Caco-2 (cell line): ENCODE results near the gene ZNF839. TPM values are rescaled to one million over a fixed set of nuclear protein-coding genes. Genes with fewer than 3 reads are reported as not detected.

Experiments
- BruUV-seq: library from RNA; stranded (reverse); fragments of 400-500 nt; replicated peaks from 2 replicates; lab custom pipeline; 2021; lab: Mats Ljungman, UMichigan
- CTCF ChIA-PET: fragments of 300-600 bp; sonication (Branson Sonifier 250); formaldehyde crosslinking; loops from one replicate; lab custom pipeline; 2022; ENCODE audit warnings: antibody characterized with exemption; lab: Charles Lee
- POLR2A ChIA-PET: fragments of 300-600 bp; sonication (Branson Sonifier 250); formaldehyde crosslinking; loops from one replicate; lab custom pipeline; 2022; ENCODE audit warnings: antibody characterized with exemption; lab: Charles Lee
- DNase-seq, 2 experiments: peaks; one replicate each; pipeline versions ENCODE4 v3.0.0 to v3.0.0-alpha.2; 2020 to 2022
- H3K27me3 ChIP-seq: replicated peaks from 2 replicates; pipeline ENCODE4 v1.6.0; 2011; ENCODE audit warnings: low read length; ENCODE audit not compliant: control insufficient read depth, insufficient read depth
- H3K36me3 ChIP-seq: 2 replicates; pipeline ENCODE4 v1.5.1; 2011; ENCODE audit warnings: low read length; ENCODE audit not compliant: control insufficient read depth, insufficient read depth
- H3K4me1 ChIP-seq: fragments of 250-450 bp; sonication (Bioruptor Pico); 2 replicates; pipeline ENCODE4 v1.5.1; 2020; ENCODE audit warnings: mild to moderate bottlenecking
- H3K4me3 ChIP-seq: 2 replicates; pipeline ENCODE4 v1.5.1; 2011; ENCODE audit warnings: low read depth, mild to moderate bottlenecking, control low read depth, low read length
- H3K9me3 ChIP-seq: fragments of 250-450 bp; sonication (Bioruptor Pico); 2 replicates; pipeline ENCODE4 v1.5.1; 2020; ENCODE audit warnings: mild to moderate bottlenecking, moderate library complexity
- H3K27ac Mint-ChIP-seq: one replicate; pipeline ENCODE4 v1.8.0; 2022; ENCODE audit warnings: mixed read lengths; ENCODE audit not compliant: unreplicated experiment
- H3K27me3 Mint-ChIP-seq: one replicate; pipeline ENCODE4 v1.8.0; 2022; ENCODE audit warnings: mixed read lengths; ENCODE audit not compliant: insufficient read depth, unreplicated experiment
- H3K36me3 Mint-ChIP-seq: one replicate; pipeline ENCODE4 v1.8.0; 2022; ENCODE audit warnings: mild to moderate bottlenecking, mixed read lengths; ENCODE audit not compliant: insufficient read depth, unreplicated experiment
- H3K4me1 Mint-ChIP-seq: one replicate; pipeline ENCODE4 v1.8.0; 2022; ENCODE audit warnings: low read depth, mixed read lengths; ENCODE audit not compliant: unreplicated experiment
- H3K4me3 Mint-ChIP-seq: one replicate; pipeline ENCODE4 v1.8.0; 2022; ENCODE audit warnings: mild to moderate bottlenecking, moderate library complexity, mixed read lengths; ENCODE audit not compliant: unreplicated experiment
- H3K9me3 Mint-ChIP-seq: one replicate; pipeline ENCODE4 v1.8.0; 2022; ENCODE audit warnings: mixed read lengths; ENCODE audit not compliant: unreplicated experiment
- intact Hi-C: fragments of 100-400 bp; cut with micrococcal nuclease; formaldehyde crosslinking; loops from one replicate; pipeline ENCODE4 v1.10.0; 2022; ENCODE audit not compliant: unreplicated experiment
- total RNA-seq: library from RNA; stranded (reverse); gene quantifications from 2 replicates; pipeline ENCODE4 v1.2.3, GENCODE V29; 2022
- TF ChIP-seq, protein P1 (sequence below), 2 experiments: fragments of 200-600 bp in 1 of 2; IDR thresholded peaks; 1 replicate in 1 of 2; 2 replicates in 1 of 2; pipeline versions ENCODE4 v1.5.1 to v1.8.0; 2011 to 2022; ENCODE audit warnings: antibody characterized with exemption in 1 of 2, control low read depth in 1 of 2, inconsistent platforms in 1 of 2, low read depth in 1 of 2, low read length in 1 of 2, mild to moderate bottlenecking in 1 of 2, moderate library complexity in 1 of 2; ENCODE audit not compliant: insufficient read depth in 1 of 2, severe bottlenecking in 1 of 2, unreplicated experiment in 1 of 2

The ZNF839 gene
- total RNA-seq, 1 experiment from 2014 or later: 11.9 TPM

DNA sequence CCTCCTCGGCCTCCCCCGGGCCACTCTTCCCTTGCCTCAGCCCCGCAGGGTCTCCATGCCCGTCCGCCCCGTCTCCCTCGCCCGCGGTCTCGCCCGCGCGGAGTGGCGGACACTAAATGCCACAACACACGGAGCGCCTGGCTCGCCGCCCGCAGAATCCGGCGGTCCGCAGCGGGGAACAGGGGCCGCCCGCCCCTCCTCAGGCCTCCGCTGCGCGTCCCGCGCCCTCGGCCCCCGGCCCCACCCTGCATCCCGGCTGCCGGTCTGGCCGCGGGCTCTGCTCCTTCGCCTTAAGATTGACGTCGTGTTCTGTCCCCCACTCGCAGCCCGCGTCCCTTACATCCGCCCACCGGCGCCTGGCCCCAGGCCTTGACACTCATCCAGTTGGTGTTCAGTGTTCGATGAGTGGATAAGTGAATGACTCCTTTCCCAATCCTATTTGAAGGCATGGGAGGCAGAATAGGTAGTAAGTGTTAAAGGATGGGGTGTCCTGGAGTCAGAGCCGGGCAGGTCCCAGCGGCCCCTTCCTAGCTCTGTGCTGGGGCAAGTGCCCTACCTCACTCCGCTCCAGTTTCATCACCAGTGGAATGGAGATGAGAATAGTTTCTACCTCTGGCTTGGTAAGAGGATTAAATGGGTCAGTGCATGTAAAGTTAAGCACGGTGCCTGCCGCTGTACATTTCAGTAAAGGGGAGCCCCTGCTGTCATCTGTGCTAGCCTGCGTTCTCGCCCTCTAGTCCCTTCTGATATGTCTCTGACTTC is 43.8 kb downstream of the ZNF839 start:
- no peaks in the 10 kb centered on the region for H3K9me3 ChIP-seq
- H3K4me1 Mint-ChIP-seq: no peaks in the 10 kb centered on the region
- peak overlapping the region; percentile 49 for H3K4me3 ChIP-seq
- no peak for DNase-seq
- intact Hi-C loops: no loop called here
- ChIA-PET POLR2A (interaction anchor here (0.6 to 0.9 kb wide), 2 partner anchors 12 to 278 kb away, joined by 4 read pairs; no protein-coding TSS in a partner anchor), CTCF (no interaction called here)
- H3K36me3 Mint-ChIP-seq: peaks cover 8% of the 10 kb centered on the region
- BruUV-seq: no TSS peak
- H3K4me3 Mint-ChIP-seq: peak overlapping the region; percentile 91
- H3K36me3 ChIP-seq: no peaks in the 10 kb centered on the region
- TF ChIP-seq, protein P1, sequence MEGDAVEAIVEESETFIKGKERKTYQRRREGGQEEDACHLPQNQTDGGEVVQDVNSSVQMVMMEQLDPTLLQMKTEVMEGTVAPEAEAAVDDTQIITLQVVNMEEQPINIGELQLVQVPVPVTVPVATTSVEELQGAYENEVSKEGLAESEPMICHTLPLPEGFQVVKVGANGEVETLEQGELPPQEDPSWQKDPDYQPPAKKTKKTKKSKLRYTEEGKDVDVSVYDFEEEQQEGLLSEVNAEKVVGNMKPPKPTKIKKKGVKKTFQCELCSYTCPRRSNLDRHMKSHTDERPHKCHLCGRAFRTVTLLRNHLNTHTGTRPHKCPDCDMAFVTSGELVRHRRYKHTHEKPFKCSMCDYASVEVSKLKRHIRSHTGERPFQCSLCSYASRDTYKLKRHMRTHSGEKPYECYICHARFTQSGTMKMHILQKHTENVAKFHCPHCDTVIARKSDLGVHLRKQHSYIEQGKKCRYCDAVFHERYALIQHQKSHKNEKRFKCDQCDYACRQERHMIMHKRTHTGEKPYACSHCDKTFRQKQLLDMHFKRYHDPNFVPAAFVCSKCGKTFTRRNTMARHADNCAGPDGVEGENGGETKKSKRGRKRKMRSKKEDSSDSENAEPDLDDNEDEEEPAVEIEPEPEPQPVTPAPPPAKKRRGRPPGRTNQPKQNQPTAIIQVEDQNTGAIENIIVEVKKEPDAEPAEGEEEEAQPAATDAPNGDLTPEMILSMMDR (IDR thresholded peaks at IDR 0.05; ENCODE audit: insufficient read depth in 1 of 2, low read depth in 1 of 2, low read length in 1 of 2, severe bottlenecking in 1 of 2, unreplicated experiment in 1 of 2): no peak
- no peaks in the 10 kb centered on the region for H3K27me3 Mint-ChIP-seq
- peak overlapping the region; percentile 82 for H3K27ac Mint-ChIP-seq
- H3K9me3 Mint-ChIP-seq: no peaks in the 10 kb centered on the region
- H3K27me3 ChIP-seq: no peaks in the 10 kb centered on the region
- H3K4me1 ChIP-seq: no peaks in the 10 kb centered on the region

DNA sequence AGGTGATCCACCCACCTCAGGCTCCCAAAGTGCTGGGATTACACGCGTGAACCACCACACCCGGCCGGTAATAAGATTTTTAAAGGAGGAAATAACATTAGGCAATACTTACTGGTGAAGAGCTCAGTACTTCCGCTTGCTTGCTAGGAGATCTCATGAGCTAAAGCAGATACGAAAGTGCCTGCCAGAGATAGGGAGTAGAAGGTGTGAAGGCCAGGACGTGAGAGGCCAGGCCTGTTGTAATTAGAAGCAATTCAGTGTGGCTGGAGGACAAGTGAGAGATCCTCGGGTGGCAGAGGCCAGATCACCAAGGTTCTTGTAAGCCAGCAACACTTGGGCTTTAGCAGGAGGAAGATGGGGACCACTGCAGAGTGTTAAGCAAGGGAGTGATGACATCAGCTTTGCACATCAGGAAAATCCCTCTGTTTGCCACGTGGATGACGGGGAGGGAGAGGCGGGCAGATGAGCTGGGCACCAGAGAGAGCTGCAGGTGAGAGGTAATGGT is 50.8 kb downstream of the ZNF839 start:
- no peaks in the 10 kb centered on the region for H3K9me3 ChIP-seq
- CTCF ChIA-PET: no interaction called here
- no peaks in the 10 kb centered on the region for H3K4me1 ChIP-seq
- no peak overlapping the region for H3K4me3 ChIP-seq
- intact Hi-C loops: no loop called here
- POLR2A ChIA-PET: no interaction called here
- Mint-ChIP-seq H3K27me3 (no peaks in the 10 kb centered on the region), H3K27ac (no peak overlapping the region), H3K36me3 (no peaks in the 10 kb centered on the region), H3K4me3 (no peak overlapping the region), H3K4me1 (no peaks in the 10 kb centered on the region), H3K9me3 (no peaks in the 10 kb centered on the region)
- TF ChIP-seq, protein P1 (IDR thresholded peaks at IDR 0.05; ENCODE audit: insufficient read depth in 1 of 2, low read depth in 1 of 2, low read length in 1 of 2, severe bottlenecking in 1 of 2, unreplicated experiment in 1 of 2): no peak
- H3K36me3 ChIP-seq: no peaks in the 10 kb centered on the region
- BruUV-seq: no TSS peak
- DNase-seq: no peak
- H3K27me3 ChIP-seq: no peaks in the 10 kb centered on the region

DNA sequence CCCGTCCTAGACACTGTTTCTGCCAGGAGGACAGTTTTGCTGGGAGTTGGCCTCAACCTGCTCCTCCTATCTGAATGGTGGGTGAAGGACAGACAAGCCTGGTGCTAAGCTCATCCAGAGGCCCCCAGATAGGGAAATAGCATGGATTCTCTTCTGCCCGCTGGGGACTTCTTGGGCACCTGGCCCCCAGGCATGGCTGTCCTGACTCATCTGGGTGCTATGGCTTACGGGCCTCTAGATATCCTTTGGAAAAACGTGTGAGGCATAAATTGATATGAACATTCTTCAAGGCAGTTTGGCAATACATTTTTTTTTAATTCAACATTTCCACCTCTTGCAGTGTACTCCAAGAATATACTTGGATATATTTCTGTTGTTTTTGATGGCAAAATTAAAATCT is 51.8 kb downstream of the ZNF839 start:
- no TSS peak for BruUV-seq
- H3K27ac Mint-ChIP-seq: no peak overlapping the region
- ChIA-PET CTCF (no interaction called here), POLR2A (no interaction called here)
- no peaks in the 10 kb centered on the region for H3K27me3 Mint-ChIP-seq
- no peaks in the 10 kb centered on the region for H3K9me3 Mint-ChIP-seq
- no peak for DNase-seq
- H3K4me1 ChIP-seq: no peaks in the 10 kb centered on the region
- TF ChIP-seq, protein P1 (IDR thresholded peaks at IDR 0.05; ENCODE audit: insufficient read depth in 1 of 2, low read depth in 1 of 2, low read length in 1 of 2, severe bottlenecking in 1 of 2, unreplicated experiment in 1 of 2): no peak
- no peaks in the 10 kb centered on the region for H3K9me3 ChIP-seq
- no peak overlapping the region for H3K4me3 Mint-ChIP-seq
- no peaks in the 10 kb centered on the region for H3K36me3 Mint-ChIP-seq
- H3K27me3 ChIP-seq: no peaks in the 10 kb centered on the region
- intact Hi-C loops: no loop called here
- H3K36me3 ChIP-seq: no peaks in the 10 kb centered on the region
- H3K4me1 Mint-ChIP-seq: no peaks in the 10 kb centered on the region
- H3K4me3 ChIP-seq: no peak overlapping the region
